Fibroblast of mammary gland (primary cell): ENCODE measurements around the gene MYH15.

Experiments used
- DNase-seq: peaks from one replicate; pipeline ENCODE4 v3.0.0-alpha.2; 2010; ENCODE audit warnings: low read depth
- H3K4me3 ChIP-seq: 2 replicates; pipeline ENCODE4 v1.5.1; 2011; ENCODE audit warnings: low read depth, mild to moderate bottlenecking, low read length, moderate library complexity; ENCODE audit not compliant: control insufficient read depth
- TF ChIP-seq, protein P1 (sequence below): conservative IDR thresholded peaks from 2 replicates; pipeline ENCODE4 v1.5.1; 2011; ENCODE audit warnings: low read depth, low read length, inconsistent platforms; ENCODE audit not compliant: control insufficient read depth, insufficient read depth

The MYH15 gene

GRCh38 chr3:108331792-108332191 lies 178.6 kb downstream of the MYH15 start:
- no peak for DNase-seq
- H3K4me3 ChIP-seq: no peak overlapping the region
- TF ChIP-seq, protein P1, sequence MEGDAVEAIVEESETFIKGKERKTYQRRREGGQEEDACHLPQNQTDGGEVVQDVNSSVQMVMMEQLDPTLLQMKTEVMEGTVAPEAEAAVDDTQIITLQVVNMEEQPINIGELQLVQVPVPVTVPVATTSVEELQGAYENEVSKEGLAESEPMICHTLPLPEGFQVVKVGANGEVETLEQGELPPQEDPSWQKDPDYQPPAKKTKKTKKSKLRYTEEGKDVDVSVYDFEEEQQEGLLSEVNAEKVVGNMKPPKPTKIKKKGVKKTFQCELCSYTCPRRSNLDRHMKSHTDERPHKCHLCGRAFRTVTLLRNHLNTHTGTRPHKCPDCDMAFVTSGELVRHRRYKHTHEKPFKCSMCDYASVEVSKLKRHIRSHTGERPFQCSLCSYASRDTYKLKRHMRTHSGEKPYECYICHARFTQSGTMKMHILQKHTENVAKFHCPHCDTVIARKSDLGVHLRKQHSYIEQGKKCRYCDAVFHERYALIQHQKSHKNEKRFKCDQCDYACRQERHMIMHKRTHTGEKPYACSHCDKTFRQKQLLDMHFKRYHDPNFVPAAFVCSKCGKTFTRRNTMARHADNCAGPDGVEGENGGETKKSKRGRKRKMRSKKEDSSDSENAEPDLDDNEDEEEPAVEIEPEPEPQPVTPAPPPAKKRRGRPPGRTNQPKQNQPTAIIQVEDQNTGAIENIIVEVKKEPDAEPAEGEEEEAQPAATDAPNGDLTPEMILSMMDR: no peak
